Body of pancreas (tissue), 4 donors: ENCODE measurements around the gene SMG7.

ENCODE experiments used
- CTCF ChIP-seq, 7 experiments: fragments of 450-650 bp in 4 of 7; fragments of 200-600 bp in 3 of 7; sonication (generic) in 3 of 7; IDR thresholded peaks; one replicate each; pipeline ENCODE4 v1.5.1; 2016 to 2019; ENCODE audit warnings: antibody characterized with exemption in 7 of 7
- POLR2A ChIP-seq, 3 donors: fragments of 450-650 bp; IDR thresholded peaks; one replicate each; pipeline ENCODE4 v1.6.1; 2016; ENCODE audit warnings: antibody characterized with exemption in 3 of 3, mild to moderate bottlenecking in 2 of 3

DNA sequence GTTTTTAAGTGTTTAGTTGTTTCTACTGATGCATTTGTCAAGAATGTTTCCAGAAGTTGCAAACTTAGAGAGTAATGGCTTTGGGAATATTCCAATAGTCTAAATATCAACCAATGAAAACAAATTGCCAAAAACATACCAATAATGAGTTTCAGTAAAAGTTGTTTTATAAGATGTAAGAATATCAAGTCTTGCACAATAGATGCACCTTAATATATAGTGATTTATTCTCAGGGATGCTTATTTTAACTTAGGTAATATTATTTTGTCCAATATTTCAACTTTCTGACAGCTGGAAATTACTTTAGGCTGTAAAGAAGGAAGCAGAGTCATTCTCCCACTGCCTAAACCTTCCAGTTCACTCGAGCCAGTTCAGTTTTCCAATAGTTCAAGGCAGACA lies 48.8 kb upstream of the SMG7 start:
- TF ChIP-seq CTCF (IDR thresholded peaks at IDR 0.05) = no peak
- TF ChIP-seq POLR2A (IDR thresholded peaks at IDR 0.05) = no peak
